DND-41 (cell line): Measurements from ENCODE around the gene PRSS21.

ENCODE experiments used
- ATAC-seq: fragments of 200-7000 bp; cut with Tn5 transposase; 3 replicates; pipeline ENCODE4 v1.9.1; 2021; ENCODE audit warnings: low read depth; ENCODE audit not compliant: insufficient read depth
- DNase-seq: peaks from one replicate; pipeline ENCODE4 v3.0.0-alpha.2; 2020
- H2AFZ ChIP-seq: 2 replicates; pipeline ENCODE4 v1.6.0; 2012; ENCODE audit warnings: low read depth, low read length
- H3K27ac ChIP-seq: 2 replicates; pipeline ENCODE4 v1.5.1; 2012; ENCODE audit warnings: low read length, inconsistent platforms
- H3K27me3 ChIP-seq: fragments of 200-600 bp; sonication (generic); 2 replicates; pipeline ENCODE4 v1.6.0; 2012; ENCODE audit warnings: low read length, mild to moderate bottlenecking, inconsistent platforms; ENCODE audit not compliant: insufficient read depth, poor library complexity
- H3K36me3 ChIP-seq: 2 replicates; pipeline ENCODE4 v1.5.1; 2012; ENCODE audit warnings: low read length, inconsistent platforms; ENCODE audit not compliant: insufficient read depth
- H3K4me1 ChIP-seq: 2 replicates; pipeline ENCODE4 v1.5.1; 2012; ENCODE audit warnings: mild to moderate bottlenecking, low read length; ENCODE audit not compliant: insufficient read depth
- H3K4me2 ChIP-seq: 2 replicates; pipeline ENCODE4 v1.6.0; 2012; ENCODE audit warnings: mild to moderate bottlenecking, moderate library complexity, low read length, inconsistent platforms; ENCODE audit not compliant: insufficient read depth
- H3K4me3 ChIP-seq, 2 experiments: fragments of 200-600 bp in 1 of 2; shearing (Covaris generic) in 1 of 2; 2 replicates each; pipeline ENCODE4 v1.5.1; 2012 to 2016; ENCODE audit warnings: inconsistent platforms in 2 of 2, low read length in 2 of 2, mild to moderate bottlenecking in 2 of 2, low read depth in 1 of 2, moderate library complexity in 1 of 2
- H3K79me2 ChIP-seq: 2 replicates; pipeline ENCODE4 v1.6.0; 2012; ENCODE audit warnings: low read length, inconsistent platforms; ENCODE audit not compliant: insufficient read depth
- H3K9ac ChIP-seq: 2 replicates; pipeline ENCODE4 v1.6.0; 2012; ENCODE audit warnings: low read depth, mild to moderate bottlenecking, inconsistent platforms, low read length, moderate library complexity
- H3K9me3 ChIP-seq: 2 replicates; pipeline ENCODE4 v1.5.1; 2012; ENCODE audit warnings: low read length, moderate library complexity, mild to moderate bottlenecking, inconsistent platforms; ENCODE audit not compliant: insufficient read depth, severe bottlenecking
- H4K20me1 ChIP-seq: 2 replicates; pipeline ENCODE4 v1.6.0; 2012; ENCODE audit warnings: low read length; ENCODE audit not compliant: insufficient read depth
- EZH2 ChIP-seq: IDR thresholded peaks from 3 replicates; pipeline ENCODE4 v1.6.1; 2012; ENCODE audit warnings: borderline replicate concordance, low read depth, mild to moderate bottlenecking, moderate library complexity, low read length, inconsistent platforms; ENCODE audit not compliant: severe bottlenecking
- TF ChIP-seq, protein P1 (sequence below): IDR thresholded peaks from 2 replicates; pipeline ENCODE4 v1.5.1; 2012; ENCODE audit warnings: borderline replicate concordance, low read length, moderate library complexity, mild to moderate bottlenecking; ENCODE audit not compliant: poor library complexity, severe bottlenecking; ENCODE audit errors: extremely low read depth

PRSS21 gene

DNA sequence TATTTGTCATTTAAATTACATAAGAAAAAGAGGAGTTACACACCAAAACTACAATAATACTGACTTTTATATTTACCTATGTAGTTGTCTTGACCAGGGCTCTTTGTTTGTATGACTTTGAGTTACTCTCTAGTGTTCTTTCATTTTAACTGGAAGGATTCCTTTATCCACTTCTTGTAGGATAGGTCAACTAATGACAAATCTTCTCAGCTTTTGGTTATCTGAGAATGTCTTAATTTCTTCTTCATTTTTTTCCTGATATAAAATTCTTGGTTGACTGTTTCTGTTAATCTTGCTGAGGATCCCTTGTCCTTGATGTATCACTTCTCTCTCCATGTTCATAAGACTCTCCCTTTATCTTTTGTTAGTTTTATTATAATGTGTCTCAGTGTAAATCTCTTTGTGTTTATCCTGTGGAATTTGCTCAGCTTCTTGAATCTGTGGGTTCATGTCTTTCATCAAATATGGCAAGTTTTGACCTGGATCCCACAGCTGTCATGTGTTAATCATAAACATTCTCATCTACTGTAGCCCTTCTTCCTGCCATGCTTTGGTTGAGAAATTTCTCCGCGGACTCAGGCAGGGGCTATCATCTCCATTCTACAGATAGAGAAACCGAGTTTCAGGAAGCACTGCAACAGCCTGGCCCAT is 13.4 kb upstream of the PRSS21 start:
- Histone ChIP-seq H3K9me3 (peaks cover 6% of the 10 kb centered on the region), H4K20me1 (no peaks in the 10 kb centered on the region), H3K36me3 (no peaks in the 10 kb centered on the region), H3K27me3 (peaks cover 2% of the 10 kb centered on the region), H3K4me3 (no peak overlapping the region), H3K9ac (no peak overlapping the region), H3K79me2 (no peaks in the 10 kb centered on the region), H2AFZ (no peak overlapping the region), H3K4me2 (no peak overlapping the region), H3K27ac (no peak overlapping the region), H3K4me1 (no peaks in the 10 kb centered on the region)
- TF ChIP-seq EZH2 = no peak
- TF ChIP-seq, protein P1, sequence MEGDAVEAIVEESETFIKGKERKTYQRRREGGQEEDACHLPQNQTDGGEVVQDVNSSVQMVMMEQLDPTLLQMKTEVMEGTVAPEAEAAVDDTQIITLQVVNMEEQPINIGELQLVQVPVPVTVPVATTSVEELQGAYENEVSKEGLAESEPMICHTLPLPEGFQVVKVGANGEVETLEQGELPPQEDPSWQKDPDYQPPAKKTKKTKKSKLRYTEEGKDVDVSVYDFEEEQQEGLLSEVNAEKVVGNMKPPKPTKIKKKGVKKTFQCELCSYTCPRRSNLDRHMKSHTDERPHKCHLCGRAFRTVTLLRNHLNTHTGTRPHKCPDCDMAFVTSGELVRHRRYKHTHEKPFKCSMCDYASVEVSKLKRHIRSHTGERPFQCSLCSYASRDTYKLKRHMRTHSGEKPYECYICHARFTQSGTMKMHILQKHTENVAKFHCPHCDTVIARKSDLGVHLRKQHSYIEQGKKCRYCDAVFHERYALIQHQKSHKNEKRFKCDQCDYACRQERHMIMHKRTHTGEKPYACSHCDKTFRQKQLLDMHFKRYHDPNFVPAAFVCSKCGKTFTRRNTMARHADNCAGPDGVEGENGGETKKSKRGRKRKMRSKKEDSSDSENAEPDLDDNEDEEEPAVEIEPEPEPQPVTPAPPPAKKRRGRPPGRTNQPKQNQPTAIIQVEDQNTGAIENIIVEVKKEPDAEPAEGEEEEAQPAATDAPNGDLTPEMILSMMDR = no peak
- ATAC-seq (no peak), DNase-seq (no peak)

DNA sequence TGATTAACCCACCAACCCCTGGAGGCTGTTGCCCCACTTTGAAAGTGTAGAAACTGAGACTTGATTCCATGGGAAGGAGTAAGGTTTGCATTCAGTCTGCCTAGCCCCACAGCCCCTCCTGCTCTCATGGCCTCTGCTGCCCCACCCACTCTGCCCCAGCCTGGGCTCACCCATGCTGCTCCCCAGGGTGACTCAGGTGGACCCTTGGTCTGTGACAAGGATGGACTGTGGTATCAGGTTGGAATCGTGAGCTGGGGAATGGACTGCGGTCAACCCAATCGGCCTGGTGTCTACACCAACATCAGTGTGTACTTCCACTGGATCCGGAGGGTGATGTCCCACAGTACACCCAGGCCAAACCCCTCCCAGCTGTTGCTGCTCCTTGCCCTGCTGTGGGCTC is 12.3 kb upstream of the PRSS21 start:
- Histone ChIP-seq H3K4me1 (no peaks in the 10 kb centered on the region), H3K27ac (no peak overlapping the region), H3K9ac (no peak overlapping the region), H4K20me1 (no peaks in the 10 kb centered on the region), H3K9me3 (peaks cover 6% of the 10 kb centered on the region), H3K4me3 (no peak overlapping the region), H2AFZ (no peak overlapping the region), H3K79me2 (no peaks in the 10 kb centered on the region), H3K4me2 (no peak overlapping the region), H3K36me3 (no peaks in the 10 kb centered on the region), H3K27me3 (peaks cover 2% of the 10 kb centered on the region)
- no peak for TF ChIP-seq EZH2
- TF ChIP-seq, protein P1 = no peak
- ATAC-seq (no peak), DNase-seq (no peak)

DNA sequence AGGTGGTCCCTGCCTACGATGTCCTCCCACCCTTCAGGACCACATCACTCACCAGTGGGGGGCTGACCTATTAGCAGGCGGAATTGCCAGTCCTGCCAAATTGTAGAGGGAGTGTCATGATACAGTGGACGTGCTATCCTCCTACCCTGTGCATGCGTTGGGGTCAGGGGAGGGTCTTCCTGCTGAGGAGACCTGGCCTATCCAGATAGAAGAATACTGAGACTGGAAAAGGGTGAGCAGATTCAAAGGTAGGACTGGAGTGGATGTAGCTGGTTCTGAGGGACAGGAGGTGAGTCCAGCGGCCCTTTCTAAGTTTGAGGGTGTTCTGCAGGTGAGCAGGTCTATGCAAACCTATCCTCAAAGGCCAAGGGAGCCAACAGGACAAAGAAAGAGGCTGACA is 10.8 kb upstream of the PRSS21 start:
- Histone ChIP-seq H3K4me3 (no peak overlapping the region), H3K36me3 (no peaks in the 10 kb centered on the region), H4K20me1 (no peaks in the 10 kb centered on the region), H3K27ac (no peak overlapping the region), H2AFZ (no peak overlapping the region), H3K79me2 (no peaks in the 10 kb centered on the region), H3K27me3 (peaks cover 3% of the 10 kb centered on the region), H3K9me3 (peaks cover 6% of the 10 kb centered on the region), H3K4me2 (no peak overlapping the region), H3K4me1 (no peaks in the 10 kb centered on the region), H3K9ac (no peak overlapping the region)
- no peak for ATAC-seq
- no peak for DNase-seq
- no peak for TF ChIP-seq EZH2
- TF ChIP-seq, protein P1 = no peak
